HepG2 (cell line): ENCODE measurements around the gene ZKSCAN1.

Experiments used
- AFF4 ChIP-seq: sonication (generic); formaldehyde crosslinking; IDR thresholded peaks from 2 replicates; pipeline ENCODE4 v1.4.0; 2020; ENCODE audit warnings: missing genetic modification reagents
- FOXA1 ChIP-seq, 2 experiments: fragments of 450-650 bp in 1 of 2; sonication (generic) in 1 of 2; formaldehyde crosslinking in 1 of 2; IDR thresholded peaks; 2 replicates each; pipeline versions ENCODE4 v1.4.0 to v1.6.1; 2016 to 2020; ENCODE audit warnings: missing genetic modification reagents in 1 of 2
- GABPA ChIP-seq, 2 experiments: IDR thresholded peaks; 2 replicates each; pipeline ENCODE4 v1.6.1; 2011 to 2016; ENCODE audit warnings: low read depth in 2 of 2, low read length in 1 of 2, missing biosample characterization in 1 of 2, missing genetic modification characterization in 1 of 2
- KDM4B ChIP-seq: sonication (generic); formaldehyde crosslinking; IDR thresholded peaks from 2 replicates; pipeline ENCODE4 v1.4.0; 2020; ENCODE audit warnings: missing genetic modification reagents
- MAFG ChIP-seq: sonication (generic); formaldehyde crosslinking; IDR thresholded peaks from 2 replicates; pipeline ENCODE4 v1.5.1; 2020; ENCODE audit warnings: mild to moderate bottlenecking, missing genetic modification reagents
- MEIS1 ChIP-seq: sonication (generic); formaldehyde crosslinking; IDR thresholded peaks from 2 replicates; pipeline ENCODE4 v1.9.0; 2021; ENCODE audit warnings: mild to moderate bottlenecking, missing genetic modification reagents, moderate library complexity, borderline replicate concordance
- MXD1 ChIP-seq: sonication (generic); formaldehyde crosslinking; IDR thresholded peaks from 2 replicates; pipeline ENCODE4 v1.4.0; 2020; ENCODE audit warnings: mild to moderate bottlenecking, missing genetic modification reagents
- NCOA1 ChIP-seq: sonication (generic); formaldehyde crosslinking; IDR thresholded peaks from 2 replicates; pipeline ENCODE4 v1.9.0; 2021; ENCODE audit warnings: missing genetic modification reagents
- NFRKB ChIP-seq: fragments of 450-650 bp; IDR thresholded peaks from 2 replicates; pipeline ENCODE4 v1.6.1; 2017
- ZFP1 ChIP-seq: IDR thresholded peaks from 2 replicates; pipeline ENCODE4 v1.6.1; 2016
- ZNF160 ChIP-seq: sonication (generic); formaldehyde crosslinking; IDR thresholded peaks from 2 replicates; pipeline ENCODE4 v1.8.0; 2022; ENCODE audit warnings: mild to moderate bottlenecking, inconsistent platforms, missing genetic modification reagents
- ZNF331 ChIP-seq: sonication (generic); formaldehyde crosslinking; IDR thresholded peaks from 2 replicates; pipeline ENCODE4 v1.4.0; 2020; ENCODE audit warnings: missing genetic modification reagents

GRCh38 chr7:100074841-100075240, 59.4 kb downstream of the ZKSCAN1 start:
- no peak for TF ChIP-seq KDM4B
- no peak for TF ChIP-seq NFRKB
- no peak for TF ChIP-seq NCOA1 (CRISPR knock-in tag)
- TF ChIP-seq FOXA1 (IDR thresholded peaks at IDR 0.05): no peak
- no peak for TF ChIP-seq FOXA1 (CRISPR knock-in tag; IDR thresholded peaks at IDR 0.05)
- TF ChIP-seq ZNF331: no peak
- no peak for TF ChIP-seq ZFP1
- no peak for TF ChIP-seq MEIS1 (CRISPR knock-in tag)
- TF ChIP-seq AFF4 (CRISPR knock-in tag): no peak
- TF ChIP-seq ZNF160: no peak
- TF ChIP-seq MXD1: no peak
- no peak for TF ChIP-seq GABPA (IDR thresholded peaks at IDR 0.05; ENCODE audit: low read depth, low read length)
- no peak for TF ChIP-seq GABPA (CRISPR knock-in tag; IDR thresholded peaks at IDR 0.05; ENCODE audit: low read depth)
- TF ChIP-seq MAFG (CRISPR knock-in tag): no peak
